CD4-positive, alpha-beta memory T cell (primary cell): ENCODE measurements around the gene SHB. TPM values are rescaled to one million over a fixed set of nuclear protein-coding genes. Genes with fewer than 3 reads are reported as not detected.
A peak's percentile ranks its signal among the peaks of the same experiment; 100 is the strongest.
"Not testable (repeated sequence)": the region's sequence is repeated elsewhere in the genome, so short reads cannot be mapped to it uniquely, and the experiment has no call there.

Source experiments
- CTCF ChIA-PET: fragments of 350-600 bp; sonication (Branson Sonifier 250); formaldehyde crosslinking; loops from one replicate; lab custom pipeline; 2021; ENCODE audit warnings: inconsistent platforms; ENCODE audit not compliant: partially characterized antibody; lab: Charles Lee
- POLR2A ChIA-PET: fragments of 350-600 bp; sonication (Branson Sonifier 250); formaldehyde crosslinking; loops from one replicate; lab custom pipeline; 2021; ENCODE audit not compliant: partially characterized antibody; lab: Charles Lee
- DNase-seq, 5 donors: peaks; one replicate each; pipeline versions ENCODE4 v3.0.0 to v3.0.0-alpha.2; 2020 to 2022; ENCODE audit warnings: mixed read lengths in 1 of 5
- H3K27ac ChIP-seq: one replicate; pipeline ENCODE4 v1.7.0; 2013; ENCODE audit warnings: low read depth, low read length
- H3K27me3 ChIP-seq: 2 replicates; pipeline ENCODE4 v1.7.0; 2013; ENCODE audit warnings: mild to moderate bottlenecking, low read length, moderate library complexity; ENCODE audit not compliant: insufficient read depth
- H3K36me3 ChIP-seq: 2 replicates; pipeline ENCODE4 v1.7.0; 2013; ENCODE audit warnings: mild to moderate bottlenecking, low read length, moderate library complexity; ENCODE audit not compliant: insufficient read depth
- H3K4me1 ChIP-seq: 2 replicates; pipeline ENCODE4 v1.7.0; 2013; ENCODE audit warnings: mild to moderate bottlenecking, low read length, moderate library complexity; ENCODE audit not compliant: insufficient read depth
- H3K4me3 ChIP-seq, 2 donors: one replicate each; pipeline ENCODE4 v1.7.0; 2013; ENCODE audit warnings: low read length in 2 of 2, mild to moderate bottlenecking in 1 of 2
- H3K9me3 ChIP-seq, 2 donors: one replicate each; pipeline ENCODE4 v1.7.0; 2013; ENCODE audit warnings: low read length in 2 of 2, control low read depth in 1 of 2; ENCODE audit not compliant: control insufficient read depth in 1 of 2
- H3K27ac Mint-ChIP-seq, 7 donors: one replicate each; pipeline ENCODE4 v1.8.0; 2020 to 2021; ENCODE audit warnings: mixed read lengths in 7 of 7, mild to moderate bottlenecking in 6 of 7, inconsistent platforms in 3 of 7, moderate library complexity in 3 of 7
- H3K27me3 Mint-ChIP-seq, 2 donors: one replicate each; pipeline ENCODE4 v1.8.0; 2020 to 2021; ENCODE audit warnings: mixed read lengths in 2 of 2
- H3K36me3 Mint-ChIP-seq, 2 donors: one replicate each; pipeline ENCODE4 v1.8.0; 2020 to 2021; ENCODE audit warnings: mixed read lengths in 2 of 2, inconsistent platforms in 1 of 2, mild to moderate bottlenecking in 1 of 2
- H3K4me1 Mint-ChIP-seq, 4 donors: one replicate each; pipeline ENCODE4 v1.8.0; 2020 to 2021; ENCODE audit warnings: mixed read lengths in 4 of 4, mild to moderate bottlenecking in 1 of 4
- H3K4me3 Mint-ChIP-seq, 8 donors: one replicate each; pipeline ENCODE4 v1.8.0; 2020 to 2021; ENCODE audit warnings: mixed read lengths in 8 of 8, mild to moderate bottlenecking in 7 of 8, moderate library complexity in 6 of 8, inconsistent platforms in 3 of 8
- H3K9me3 Mint-ChIP-seq, 8 donors: one replicate each; pipeline ENCODE4 v1.8.0; 2020 to 2021; ENCODE audit warnings: mixed read lengths in 8 of 8, mild to moderate bottlenecking in 5 of 8, inconsistent platforms in 3 of 8, moderate library complexity in 1 of 8
- intact Hi-C: fragments of 100-400 bp; cut with micrococcal nuclease; formaldehyde crosslinking; loops from one replicate; pipeline ENCODE4 v1.15.1; 2023
- polyA plus RNA-seq, 2 donors: library from polyadenylated mRNA; unstranded; fragments of 300-500 nt; fragmentation: Illumina TruSeq; gene quantifications; one replicate each; pipeline ENCODE4 v1.2.3, GENCODE V29; 2021
- total RNA-seq, 2 experiments: library from RNA; stranded (reverse); gene quantifications; one replicate each; pipeline ENCODE4 v1.2.3, GENCODE V29; 2021

The SHB gene
- total and polyA plus RNA-seq, 4 experiments from 2014 or later = 0.10 to 1.3 (median 0.49) TPM

DNA sequence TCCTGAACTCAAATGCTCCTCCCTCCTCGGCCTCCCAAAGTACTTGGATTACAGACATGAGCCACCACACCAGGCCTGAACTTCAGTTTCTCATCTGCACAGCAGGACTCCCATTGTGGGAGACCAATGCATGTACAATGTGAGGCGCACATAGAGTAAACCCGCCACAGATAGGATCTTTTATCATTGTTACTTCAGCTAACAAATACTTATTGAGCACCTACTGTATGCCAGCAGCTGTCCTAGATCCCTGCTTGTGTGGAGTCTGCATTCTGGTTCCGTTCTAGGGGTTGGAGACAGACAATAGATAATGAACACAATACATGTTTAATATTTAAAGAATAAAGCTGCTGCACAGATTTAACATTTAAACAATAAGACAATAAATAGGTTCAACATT is 158.8 kb downstream of the SHB start:
- peaks cover 0 to 4% (median under 1%) of the 10 kb centered on the region in 4 donors for H3K4me1 Mint-ChIP-seq
- no peak for DNase-seq
- ChIA-PET POLR2A (no interaction called here), CTCF (interaction anchor here (7.7 kb wide), 1 partner anchor 179 kb away, joined by 56 read pairs; no protein-coding TSS in a partner anchor)
- peaks cover 0 to 2% of the 10 kb centered on the region in 2 donors for H3K27me3 Mint-ChIP-seq
- H3K36me3 ChIP-seq = no peaks in the 10 kb centered on the region
- no peak overlapping the region for H3K4me3 Mint-ChIP-seq
- H3K27ac Mint-ChIP-seq = peak overlapping the region in 1 of 7 donors; percentile 55
- H3K4me3 ChIP-seq = no peak overlapping the region
- H3K27me3 ChIP-seq = no peaks in the 10 kb centered on the region
- H3K27ac ChIP-seq = no peak overlapping the region
- H3K9me3 ChIP-seq = no peaks in the 10 kb centered on the region
- H3K9me3 Mint-ChIP-seq = peaks cover 0 to 4% (median 0%) of the 10 kb centered on the region in 8 donors
- H3K4me1 ChIP-seq = peaks cover under 1% of the 10 kb centered on the region
- intact Hi-C loops = no loop called here
- H3K36me3 Mint-ChIP-seq = no peaks in the 10 kb centered on the region

DNA sequence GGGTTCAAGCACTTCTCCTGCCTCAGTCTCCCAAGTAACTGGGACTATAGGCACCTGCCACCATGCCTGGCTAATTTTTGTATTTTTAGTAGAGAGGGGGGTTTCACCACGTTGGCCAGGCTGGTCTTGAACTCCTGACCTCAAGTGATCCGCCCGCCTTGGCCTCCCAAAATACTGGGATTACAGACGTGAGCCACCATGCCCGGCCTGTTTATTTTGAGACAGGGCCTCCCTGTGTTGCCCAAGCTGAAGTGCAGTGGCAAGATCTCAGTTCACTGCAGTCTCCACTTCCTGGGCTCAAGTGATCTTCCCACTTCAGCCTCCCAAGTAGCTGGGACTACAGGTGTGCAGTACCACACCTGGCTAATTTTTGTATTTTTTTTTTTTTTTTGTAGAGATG is 159.2 kb downstream of the SHB start:
- H3K27ac Mint-ChIP-seq = peak overlapping the region in 1 of 7 donors; percentile 55
- H3K4me1 Mint-ChIP-seq, H3K36me3 ChIP-seq, H3K9me3 Mint-ChIP-seq, H3K27me3 Mint-ChIP-seq, intact Hi-C loops, H3K4me3 ChIP-seq, H3K27ac ChIP-seq, DNase-seq, POLR2A ChIA-PET, H3K4me1 ChIP-seq, H3K27me3 ChIP-seq, H3K4me3 Mint-ChIP-seq, H3K9me3 ChIP-seq, H3K36me3 Mint-ChIP-seq: not testable (repeated sequence)
- CTCF ChIA-PET = interaction anchor here (7.7 kb wide), 1 partner anchor 179 kb away, joined by 56 read pairs; no protein-coding TSS in a partner anchor

DNA sequence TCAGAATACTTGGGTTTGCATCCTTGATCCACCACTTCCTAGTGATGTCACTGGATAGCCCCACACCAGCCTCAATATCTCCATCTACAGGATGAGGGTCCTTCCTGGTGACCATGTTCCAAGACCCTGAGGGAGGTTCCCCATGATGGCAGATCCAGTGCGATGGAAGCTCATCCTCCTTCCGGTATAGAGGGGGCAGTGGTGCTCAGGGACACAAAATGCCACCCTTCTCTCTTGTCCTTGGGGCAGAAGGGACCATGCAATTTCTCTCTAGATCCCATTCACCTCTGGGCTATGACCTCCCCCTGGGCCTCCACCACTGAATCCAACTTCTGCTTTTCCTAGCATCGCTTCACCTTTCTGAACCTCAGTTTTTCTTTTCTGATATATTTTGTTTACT is 159.7 kb downstream of the SHB start:
- H3K4me3 ChIP-seq = no peak overlapping the region
- Mint-ChIP-seq H3K27me3 (peaks cover 0 to 2% of the 10 kb centered on the region in 2 donors), H3K27ac (no peak overlapping the region), H3K4me1 (peaks cover 5 to 11% (median 7%) of the 10 kb centered on the region in 4 donors), H3K36me3 (peaks cover 0 to 1% of the 10 kb centered on the region in 2 donors), H3K4me3 (no peak overlapping the region), H3K9me3 (peaks cover 0 to 4% (median 0%) of the 10 kb centered on the region in 8 donors)
- CTCF ChIA-PET = interaction anchor here (1.2 to 7.7 kb wide), 3 partner anchors 161 to 454 kb away, joined by 4 to 56 read pairs (median 5); no protein-coding TSS in a partner anchor
- peaks cover 9% of the 10 kb centered on the region for H3K4me1 ChIP-seq
- intact Hi-C loops = no loop called here
- no peaks in the 10 kb centered on the region for H3K27me3 ChIP-seq
- no peak overlapping the region for H3K27ac ChIP-seq
- H3K36me3 ChIP-seq = no peaks in the 10 kb centered on the region
- POLR2A ChIA-PET = no interaction called here
- no peak for DNase-seq
- H3K9me3 ChIP-seq = no peaks in the 10 kb centered on the region

DNA sequence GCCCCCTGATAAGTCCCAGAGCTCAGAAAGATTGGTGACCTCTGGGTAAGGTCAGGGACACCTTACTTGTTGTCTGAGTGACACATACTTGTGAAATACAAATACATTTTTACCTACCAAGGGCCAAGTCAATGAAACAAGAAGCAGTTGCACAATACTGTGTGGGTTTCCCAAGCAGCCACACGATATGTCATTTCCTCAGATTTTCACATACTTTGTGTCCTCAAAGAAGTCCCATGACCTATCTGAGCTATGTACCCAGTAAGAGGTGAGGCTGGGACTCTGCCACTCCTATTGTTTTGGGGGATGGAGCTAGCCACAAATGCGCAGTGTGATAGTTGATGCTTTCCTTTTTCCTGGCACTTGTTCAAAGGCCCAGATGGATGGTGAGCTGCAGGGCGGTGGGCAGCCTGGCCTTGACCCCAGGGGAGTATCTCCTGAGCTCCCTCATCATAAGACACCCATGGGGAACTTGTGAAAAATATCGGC is 160.3 kb downstream of the SHB start:
- intact Hi-C loops = no loop called here
- no peak overlapping the region for H3K4me3 Mint-ChIP-seq
- POLR2A ChIA-PET = no interaction called here
- CTCF ChIA-PET = interaction anchor here (1.2 to 7.7 kb wide), 4 partner anchors 161 to 455 kb away, joined by 4 to 56 read pairs (median 4); no protein-coding TSS in a partner anchor
- no peaks in the 10 kb centered on the region for H3K9me3 ChIP-seq
- no peak overlapping the region for H3K27ac Mint-ChIP-seq
- no peaks in the 10 kb centered on the region for H3K36me3 ChIP-seq
- H3K36me3 Mint-ChIP-seq = peaks cover 0 to 4% of the 10 kb centered on the region in 2 donors
- peaks cover 0 to 4% (median 0%) of the 10 kb centered on the region in 8 donors for H3K9me3 Mint-ChIP-seq
- no peak for DNase-seq
- H3K4me1 ChIP-seq = peaks cover 11% of the 10 kb centered on the region
- H3K4me3 ChIP-seq = no peak overlapping the region
- peaks cover 5 to 14% (median 9%) of the 10 kb centered on the region in 4 donors for H3K4me1 Mint-ChIP-seq
- H3K27me3 ChIP-seq = no peaks in the 10 kb centered on the region
- peaks cover 0 to 2% of the 10 kb centered on the region in 2 donors for H3K27me3 Mint-ChIP-seq
- no peak overlapping the region for H3K27ac ChIP-seq

DNA sequence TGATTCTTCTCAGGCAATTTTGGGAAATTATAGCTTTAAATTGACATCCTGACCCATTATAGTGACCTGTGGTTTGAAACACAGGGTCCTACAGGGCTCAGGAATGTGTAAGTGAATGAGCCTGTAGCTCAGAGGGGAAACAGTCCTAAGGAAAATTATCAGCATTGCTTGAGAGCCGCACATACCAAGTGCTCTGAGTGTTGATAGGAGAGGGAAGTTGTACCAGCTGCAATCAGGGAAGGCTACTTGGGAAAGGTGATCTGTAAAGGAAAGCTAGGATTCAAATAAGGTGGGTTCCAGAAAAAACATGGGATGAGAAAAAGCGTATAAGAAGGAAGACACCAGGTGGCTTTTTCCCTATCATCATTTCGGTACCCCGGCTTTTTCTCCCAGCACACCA is 160.7 kb downstream of the SHB start:
- Histone ChIP-seq H3K4me1 (peaks cover 12% of the 10 kb centered on the region), H3K9me3 (no peaks in the 10 kb centered on the region), H3K36me3 (no peaks in the 10 kb centered on the region), H3K27ac (no peak overlapping the region), H3K27me3 (no peaks in the 10 kb centered on the region), H3K4me3 (no peak overlapping the region)
- H3K9me3 Mint-ChIP-seq = peaks cover 0 to 4% (median 0%) of the 10 kb centered on the region in 8 donors
- no peak for DNase-seq
- intact Hi-C loops = no loop called here
- ChIA-PET CTCF (interaction anchor here (1.2 to 7.7 kb wide), 4 partner anchors 162 to 455 kb away, joined by 4 to 56 read pairs (median 4); no protein-coding TSS in a partner anchor), POLR2A (no interaction called here)
- H3K4me1 Mint-ChIP-seq = peaks cover 3 to 15% (median 11%) of the 10 kb centered on the region in 4 donors
- peaks cover 0 to 6% of the 10 kb centered on the region in 2 donors for H3K36me3 Mint-ChIP-seq
- peaks cover 0 to 2% of the 10 kb centered on the region in 2 donors for H3K27me3 Mint-ChIP-seq
- H3K4me3 Mint-ChIP-seq = no peak overlapping the region
- no peak overlapping the region for H3K27ac Mint-ChIP-seq

DNA sequence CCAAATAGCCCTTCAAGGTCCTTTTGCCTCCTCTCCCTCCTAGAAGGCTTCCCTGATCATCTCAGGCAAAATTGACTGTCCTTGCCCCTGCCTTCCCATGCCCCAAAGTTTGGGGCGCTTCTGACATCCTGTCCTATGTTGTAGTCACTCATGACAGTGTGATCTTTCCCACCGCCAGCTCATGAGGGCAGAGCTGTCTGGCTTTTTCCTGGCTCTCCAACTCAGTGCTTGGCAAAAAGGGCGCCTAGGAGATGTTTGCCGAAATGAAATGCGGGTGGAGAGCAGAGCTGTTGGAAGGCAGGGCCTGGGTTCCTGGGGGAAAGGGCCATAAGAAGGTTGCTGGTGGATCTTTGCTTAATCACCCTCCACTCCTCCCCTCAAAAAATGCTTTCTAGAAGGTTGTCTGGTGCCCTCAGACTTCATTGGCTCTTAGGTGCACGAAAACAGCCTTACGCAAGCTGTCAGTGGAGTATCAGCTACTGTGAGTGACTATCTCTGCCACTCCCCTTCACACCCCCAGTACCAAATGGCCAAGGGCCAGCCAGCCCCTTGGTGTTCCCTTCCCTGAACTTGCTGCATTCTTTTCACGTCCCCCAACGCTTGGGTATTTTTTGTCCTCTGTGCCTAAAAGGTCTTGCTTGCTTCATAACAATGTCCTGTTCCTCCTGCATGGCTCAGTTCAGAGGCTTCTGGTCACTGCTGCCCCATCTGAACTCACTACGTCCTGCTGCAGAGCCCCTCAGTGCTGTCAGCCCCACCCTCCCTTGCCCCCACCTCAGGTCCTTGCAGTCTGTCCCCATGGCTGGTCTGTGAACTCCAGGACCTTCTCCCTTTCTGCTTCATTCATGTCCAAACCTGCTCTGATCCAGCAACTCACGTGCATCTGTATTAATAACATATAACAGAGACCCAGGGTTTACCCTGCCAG is 162.5 kb downstream of the SHB start:
- Mint-ChIP-seq H3K27ac (peak overlapping the region in 2 of 7 donors; percentile 72 to 97), H3K36me3 (peaks cover 0 to 10% of the 10 kb centered on the region in 2 donors), H3K27me3 (peaks cover 0 to 2% of the 10 kb centered on the region in 2 donors), H3K9me3 (peaks cover 0 to 4% (median 0%) of the 10 kb centered on the region in 8 donors), H3K4me1 (peaks cover 12 to 32% (median 23%) of the 10 kb centered on the region in 4 donors), H3K4me3 (peak overlapping the region in 6 of 8 donors; percentile 12 to 61 (median 48))
- Histone ChIP-seq H3K9me3 (no peaks in the 10 kb centered on the region), H3K27me3 (no peaks in the 10 kb centered on the region), H3K36me3 (no peaks in the 10 kb centered on the region), H3K4me3 (no peak overlapping the region), H3K4me1 (peaks cover 29% of the 10 kb centered on the region), H3K27ac (no peak overlapping the region)
- POLR2A ChIA-PET = no interaction called here
- CTCF ChIA-PET = interaction anchor here (0.8 to 1.6 kb wide), 2 partner anchors 9 to 10 kb away, joined by 3 to 7 read pairs; no protein-coding TSS in a partner anchor
- DNase-seq = no peak
- intact Hi-C loops = no loop called here

DNA sequence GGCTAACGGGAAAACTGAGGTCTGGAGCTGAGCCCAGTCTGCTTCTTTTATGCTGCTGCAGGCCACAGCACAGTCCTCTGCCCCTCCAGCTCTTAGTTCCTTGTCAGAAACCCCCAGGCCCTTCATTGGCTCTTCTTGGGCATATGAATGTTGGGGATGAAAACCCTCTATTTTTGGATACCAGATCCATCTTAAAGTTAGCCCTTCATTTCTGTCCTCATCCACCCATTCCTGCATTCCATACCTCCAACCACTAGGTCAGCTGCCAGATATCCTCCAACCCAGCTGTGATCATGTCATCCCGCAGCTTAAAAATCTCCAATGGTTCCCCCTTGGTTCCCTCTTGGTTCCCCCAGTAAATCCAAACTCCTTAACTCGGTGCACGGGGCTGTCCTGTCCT is 163.3 kb downstream of the SHB start:
- Mint-ChIP-seq H3K36me3 (peaks cover 0 to 12% of the 10 kb centered on the region in 2 donors), H3K27ac (peak overlapping the region in 6 of 7 donors; percentile 58 to 97 (median 78)), H3K4me3 (peak overlapping the region in 5 of 8 donors; percentile 12 to 61 (median 44)), H3K27me3 (peaks cover 0 to 2% of the 10 kb centered on the region in 2 donors), H3K4me1 (peaks cover 12 to 36% (median 24%) of the 10 kb centered on the region in 4 donors), H3K9me3 (peaks cover 0 to 4% (median 0%) of the 10 kb centered on the region in 8 donors)
- CTCF ChIA-PET = interaction anchor here (1.5 to 1.6 kb wide), 2 partner anchors 10 to 254 kb away, joined by 4 to 7 read pairs; no protein-coding TSS in a partner anchor
- POLR2A ChIA-PET = no interaction called here
- no peaks in the 10 kb centered on the region for H3K27me3 ChIP-seq
- intact Hi-C loops = no loop called here
- no peaks in the 10 kb centered on the region for H3K9me3 ChIP-seq
- no peak overlapping the region for H3K27ac ChIP-seq
- DNase-seq = no peak
- no peaks in the 10 kb centered on the region for H3K36me3 ChIP-seq
- H3K4me3 ChIP-seq = no peak overlapping the region
- H3K4me1 ChIP-seq = peaks cover 30% of the 10 kb centered on the region
